ENCODE data around the gene PNRC2. TPM values are rescaled to one million over a fixed set of nuclear protein-coding genes. Genes with fewer than 3 reads are reported as not detected.

The PNRC2 gene
- total RNA-seq (100 to 1,000 TPM in 1 of 4 donors, 10 to 100 TPM in 3; 74.6 to 104 (median 87.6) TPM), polyA plus RNA-seq (82.2 TPM)
- long read RNA-seq, donor 1, transcript PNRC2-201 (3 exons, 2,416 nt), result major isoform, 162 of 179 reads
- long read RNA-seq, donor 1, transcript PNRC2-202 (3 exons, 814 nt), result minor isoform, 8 of 179 reads
- long read RNA-seq, donor 1, partial matches to known transcripts, result 0 of 179 reads
- long read RNA-seq, donor 1, other reads (novel, unspliced or antisense), result 7 of 179 reads
- long read RNA-seq, donor 2, transcript PNRC2-201 (3 exons, 2,416 nt), result major isoform, 51 of 59 reads
- long read RNA-seq, donor 2, partial matches to known transcripts, result 0 of 59 reads
- long read RNA-seq, donor 2, other reads (novel, unspliced or antisense), result 3 of 59 reads
- long read RNA-seq, donor 3, transcript PNRC2-202 (3 exons, 814 nt), result minor isoform, 17 of 494 reads
- long read RNA-seq, donor 3, transcript PNRC2-204 (2 exons, 171 nt), result minor isoform, 14 of 494 reads
- long read RNA-seq, donor 3, transcript PNRC2-201 (3 exons, 2,416 nt), result major isoform, 447 of 494 reads
- long read RNA-seq, donor 3, partial matches to known transcripts, result 0 of 494 reads
- long read RNA-seq, donor 3, other reads (novel, unspliced or antisense), result 16 of 494 reads
- long read RNA-seq, donor 4, transcript PNRC2-201 (3 exons, 2,416 nt), result major isoform, 71 of 74 reads
- long read RNA-seq, donor 4, partial matches to known transcripts, result 0 of 74 reads
- long read RNA-seq, donor 4, other reads (novel, unspliced or antisense), result 1 of 74 reads

- Histone ChIP-seq H3K4me3 (ENCODE audit: low read length) (peak within 1 kb of the TSS; percentile 75), H3K4me1 (ENCODE audit: control insufficient read depth, insufficient read depth, low read length) (peaks cover 2% of the 10 kb centered on the region), H3K27me3 (ENCODE audit: control insufficient read depth, insufficient read depth) (no peaks in the 10 kb centered on the region), H3K9me3 (ENCODE audit: control insufficient read depth, low read length) (no peaks in the 10 kb centered on the region), H3K27ac (ENCODE audit: low read length) (peak within 1 kb of the TSS; percentile 98)
- intact Hi-C loops (cut with DNase I), result loop anchor here in 2 of 4 donors (5.0 to 10.0 kb wide), 2 partner anchors 65 to 68 kb away; no protein-coding TSS in a partner anchor
- DNase-seq, result peak; percentile 96 to 98 (median 98)
- ATAC-seq, result peak; percentile 98 to 99
- under 1% methylated on average over 84 of the region's 84 CpGs for WGBS
Measured at GRCh38 chr1:23959461-23960290, at the start of gene PNRC2. Gene PNRC2 (plus strand): TSS chr1:23959828. CDS start chr1:23961458, 1,630 bp downstream.

DNA sequence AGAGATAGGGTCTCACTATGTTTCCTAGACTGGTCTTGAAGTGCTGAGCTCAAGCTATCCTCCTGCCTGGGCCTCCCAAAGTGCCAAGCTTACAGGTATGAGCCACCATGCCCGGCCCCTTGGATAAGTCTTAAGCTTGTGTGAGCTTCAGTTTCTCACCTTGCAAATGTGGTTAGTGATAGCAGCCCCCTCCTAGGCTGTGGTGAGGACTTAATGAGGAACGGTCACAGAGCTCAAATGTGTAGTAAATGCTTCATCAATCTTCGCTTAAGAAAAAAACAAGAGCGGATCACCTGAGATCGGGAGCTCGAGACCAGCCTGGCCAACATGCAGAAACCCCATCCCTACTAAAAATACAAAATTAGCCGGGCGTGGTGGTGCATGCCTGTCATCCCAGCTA lies 49.5 kb upstream of the PNRC2 start:
- H3K27ac ChIP-seq (ENCODE audit: low read length), result no peak overlapping the region
- ATAC-seq, result no peak
- H3K4me3 ChIP-seq (ENCODE audit: low read length), result no peak overlapping the region
- H3K4me1 ChIP-seq (ENCODE audit: control insufficient read depth, insufficient read depth, low read length), result no peaks in the 10 kb centered on the region
- H3K27me3 ChIP-seq (ENCODE audit: control insufficient read depth, insufficient read depth), result no peaks in the 10 kb centered on the region
- H3K9me3 ChIP-seq (ENCODE audit: control insufficient read depth, low read length), result no peaks in the 10 kb centered on the region
- WGBS, result 92% methylated on average over 8 of the region's 8 CpGs
- intact Hi-C loops (cut with DNase I), result loop anchor here in 2 of 4 donors (10.0 kb wide), 1 partner anchor 135 kb away; the partner anchor contains the start of gene PITHD1 (in 2 of the 2)
- DNase-seq, result no peak

DNA sequence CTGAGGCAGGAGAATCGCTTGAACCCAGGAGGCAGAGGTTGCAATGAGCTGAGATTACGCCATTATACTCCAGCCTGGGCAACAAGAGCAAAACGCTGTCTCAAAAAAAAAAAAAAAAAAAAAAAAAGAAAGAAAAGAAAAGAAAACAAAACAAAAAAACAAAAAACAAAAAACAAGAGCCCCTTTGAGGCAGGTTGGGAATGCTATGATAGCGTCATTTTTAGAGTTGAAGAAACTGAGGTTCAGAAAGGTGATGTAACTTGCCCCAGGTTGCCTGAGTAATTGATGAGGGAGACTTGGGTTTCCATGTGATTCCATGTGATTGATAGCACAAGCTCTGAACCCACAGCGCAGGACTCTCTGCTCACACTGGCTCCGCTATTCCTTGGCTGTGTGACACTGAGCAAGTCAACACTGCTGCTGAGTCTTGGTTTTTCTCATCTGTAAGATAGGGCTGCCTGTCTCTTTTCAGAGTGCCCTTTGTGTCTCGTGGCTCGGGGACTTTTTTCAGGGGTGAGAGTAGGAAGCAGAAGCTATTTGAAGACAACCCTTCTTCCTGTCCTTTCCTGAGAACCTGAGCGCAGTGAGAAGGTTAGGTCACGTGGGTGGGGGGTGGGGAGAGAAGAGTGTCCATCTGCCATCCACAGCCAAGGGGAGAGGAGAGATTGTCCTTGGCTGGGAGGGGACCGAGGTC lies 48.9 kb upstream of the PNRC2 start:
- Histone ChIP-seq H3K4me3 (ENCODE audit: low read length) (no peak overlapping the region), H3K4me1 (ENCODE audit: control insufficient read depth, insufficient read depth, low read length) (no peaks in the 10 kb centered on the region), H3K9me3 (ENCODE audit: control insufficient read depth, low read length) (no peaks in the 10 kb centered on the region), H3K27me3 (ENCODE audit: control insufficient read depth, insufficient read depth) (no peaks in the 10 kb centered on the region), H3K27ac (ENCODE audit: low read length) (no peak overlapping the region)
- WGBS, result 72% methylated on average over 11 of the region's 11 CpGs
- no peak for ATAC-seq
- intact Hi-C loops (cut with DNase I), result loop anchor here in 2 of 4 donors (10.0 kb wide), 1 partner anchor 136 kb away; the partner anchor contains the start of gene PITHD1 (in 2 of the 2)
- DNase-seq, result no peak

DNA sequence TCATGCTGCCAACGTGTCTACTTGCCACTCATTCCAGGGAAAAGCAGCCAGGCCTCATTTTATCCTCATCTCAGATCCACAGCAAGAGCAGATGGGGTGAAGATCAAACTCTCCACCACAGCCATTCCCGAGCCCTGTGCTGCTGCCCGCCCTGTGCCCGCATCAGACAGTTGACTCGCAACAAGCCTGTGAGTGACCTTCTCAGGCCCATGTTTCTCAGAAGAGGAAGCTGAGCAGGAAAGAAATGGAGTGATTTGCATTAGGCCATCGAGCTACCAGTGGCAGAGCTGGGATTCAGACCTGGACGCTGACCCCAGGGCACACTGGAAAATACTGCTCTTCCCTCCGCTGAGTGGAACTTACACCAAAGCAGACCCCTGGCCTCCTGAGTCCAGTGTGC lies 47.7 kb upstream of the PNRC2 start:
- Histone ChIP-seq H3K9me3 (ENCODE audit: control insufficient read depth, low read length) (no peaks in the 10 kb centered on the region), H3K4me3 (ENCODE audit: low read length) (no peak overlapping the region), H3K27ac (ENCODE audit: low read length) (no peak overlapping the region), H3K4me1 (ENCODE audit: control insufficient read depth, insufficient read depth, low read length) (no peaks in the 10 kb centered on the region), H3K27me3 (ENCODE audit: control insufficient read depth, insufficient read depth) (no peaks in the 10 kb centered on the region)
- ATAC-seq (no peak), DNase-seq (no peak)
- intact Hi-C loops (cut with DNase I), result loop anchor here in 2 of 4 donors (10.0 kb wide), 1 partner anchor 137 kb away; the partner anchor contains the start of gene PITHD1 (in 2 of the 2)
- 81% methylated on average over 8 of the region's 8 CpGs for WGBS

GRCh38 chr1:23913212-23913880 lies 46.3 kb upstream of the PNRC2 start, which contains the start of gene CNR2:
Gene CNR2 (minus strand): TSS chr1:23913362. CDS start chr1:23875617, 37,745 bp downstream.
- ATAC-seq (no peak), DNase-seq (no peak)
- intact Hi-C loops (cut with DNase I), result loop anchor here in 2 of 4 donors (10.0 kb wide), 1 partner anchor 139 kb away; the partner anchor contains the start of gene PITHD1 (in 2 of the 2)
- 65% methylated on average over 7 of the region's 7 CpGs for WGBS
- Histone ChIP-seq H3K9me3 (ENCODE audit: control insufficient read depth, low read length) (no peaks in the 10 kb centered on the region), H3K4me3 (ENCODE audit: low read length) (no peak within 1 kb of the TSS), H3K27me3 (ENCODE audit: control insufficient read depth, insufficient read depth) (no peaks in the 10 kb centered on the region), H3K27ac (ENCODE audit: low read length) (no peak within 1 kb of the TSS), H3K4me1 (ENCODE audit: control insufficient read depth, insufficient read depth, low read length) (no peaks in the 10 kb centered on the region)

- WGBS, result 94% methylated on average over 4 of the region's 4 CpGs
- H3K27ac ChIP-seq (ENCODE audit: low read length), result no peak overlapping the region
- no peak overlapping the region for H3K4me3 ChIP-seq (ENCODE audit: low read length)
- H3K9me3 ChIP-seq (ENCODE audit: control insufficient read depth, low read length), result no peaks in the 10 kb centered on the region
- no peak for DNase-seq
- intact Hi-C loops (cut with DNase I), result loop anchor here in 2 of 4 donors (10.0 kb wide), 1 partner anchor 140 kb away; the partner anchor contains the start of gene PITHD1 (in 2 of the 2)
- no peaks in the 10 kb centered on the region for H3K27me3 ChIP-seq (ENCODE audit: control insufficient read depth, insufficient read depth)
- no peak for ATAC-seq
- H3K4me1 ChIP-seq (ENCODE audit: control insufficient read depth, insufficient read depth, low read length), result no peaks in the 10 kb centered on the region
Measured at GRCh38 chr1:23914921-23915320, 44.7 kb upstream of the PNRC2 start.

DNA sequence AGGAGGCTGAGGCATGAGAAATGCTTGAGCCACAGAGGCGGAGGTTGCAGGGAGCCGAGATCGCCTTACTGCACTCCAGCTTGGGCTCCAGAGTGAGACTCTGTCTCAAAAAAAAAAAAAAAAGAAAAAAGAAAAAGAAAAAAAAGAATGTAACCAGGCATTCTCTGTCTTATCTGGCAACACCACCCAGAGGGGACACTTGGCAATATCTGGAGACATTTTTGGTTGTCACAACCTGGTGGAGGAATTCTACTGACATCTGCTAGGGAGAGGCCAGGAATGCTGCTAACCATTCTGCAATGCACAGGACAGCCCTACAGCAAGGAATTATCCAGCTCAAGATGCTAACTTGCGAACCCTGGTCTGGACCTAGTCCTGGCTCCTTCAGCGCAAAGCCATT lies 44.2 kb upstream of the PNRC2 start:
- 93% methylated on average over 5 of the region's 5 CpGs for WGBS
- no peaks in the 10 kb centered on the region for H3K4me1 ChIP-seq (ENCODE audit: control insufficient read depth, insufficient read depth, low read length)
- intact Hi-C loops (cut with DNase I), result loop anchor here in 2 of 4 donors (10.0 kb wide), 1 partner anchor 141 kb away; the partner anchor contains the start of gene PITHD1 (in 2 of the 2)
- H3K27me3 ChIP-seq (ENCODE audit: control insufficient read depth, insufficient read depth), result no peaks in the 10 kb centered on the region
- H3K9me3 ChIP-seq (ENCODE audit: control insufficient read depth, low read length), result no peaks in the 10 kb centered on the region
- no peak overlapping the region for H3K4me3 ChIP-seq (ENCODE audit: low read length)
- ATAC-seq (no peak), DNase-seq (no peak)
- no peak overlapping the region for H3K27ac ChIP-seq (ENCODE audit: low read length)

- Histone ChIP-seq H3K9me3 (ENCODE audit: control insufficient read depth, low read length) (no peaks in the 10 kb centered on the region), H3K27me3 (ENCODE audit: control insufficient read depth, insufficient read depth) (no peaks in the 10 kb centered on the region), H3K4me1 (ENCODE audit: control insufficient read depth, insufficient read depth, low read length) (no peaks in the 10 kb centered on the region), H3K4me3 (ENCODE audit: low read length) (no peak overlapping the region), H3K27ac (ENCODE audit: low read length) (no peak overlapping the region)
- WGBS, result 42% methylated on average over 12 of the region's 12 CpGs
- DNase-seq (peak; percentile 57 to 79 (median 72)), ATAC-seq (peak; percentile 82 to 86)
- intact Hi-C loops (cut with DNase I), result loop anchor here in 2 of 4 donors (10.0 kb wide), 1 partner anchor 142 kb away; the partner anchor contains the start of gene PITHD1 (in 2 of the 2)
Measured at GRCh38 chr1:23916209-23917131, 43.2 kb upstream of the PNRC2 start.

Measured in right cardiac atrium (tissue), 5 donors.